ENCODE data around the gene CYTH1.

Gene CYTH1

GRCh38 chr17:78697554-78698343, 84.3 kb downstream of the CYTH1 start:
- TF ChIP-seq, protein P1, sequence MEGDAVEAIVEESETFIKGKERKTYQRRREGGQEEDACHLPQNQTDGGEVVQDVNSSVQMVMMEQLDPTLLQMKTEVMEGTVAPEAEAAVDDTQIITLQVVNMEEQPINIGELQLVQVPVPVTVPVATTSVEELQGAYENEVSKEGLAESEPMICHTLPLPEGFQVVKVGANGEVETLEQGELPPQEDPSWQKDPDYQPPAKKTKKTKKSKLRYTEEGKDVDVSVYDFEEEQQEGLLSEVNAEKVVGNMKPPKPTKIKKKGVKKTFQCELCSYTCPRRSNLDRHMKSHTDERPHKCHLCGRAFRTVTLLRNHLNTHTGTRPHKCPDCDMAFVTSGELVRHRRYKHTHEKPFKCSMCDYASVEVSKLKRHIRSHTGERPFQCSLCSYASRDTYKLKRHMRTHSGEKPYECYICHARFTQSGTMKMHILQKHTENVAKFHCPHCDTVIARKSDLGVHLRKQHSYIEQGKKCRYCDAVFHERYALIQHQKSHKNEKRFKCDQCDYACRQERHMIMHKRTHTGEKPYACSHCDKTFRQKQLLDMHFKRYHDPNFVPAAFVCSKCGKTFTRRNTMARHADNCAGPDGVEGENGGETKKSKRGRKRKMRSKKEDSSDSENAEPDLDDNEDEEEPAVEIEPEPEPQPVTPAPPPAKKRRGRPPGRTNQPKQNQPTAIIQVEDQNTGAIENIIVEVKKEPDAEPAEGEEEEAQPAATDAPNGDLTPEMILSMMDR (IDR thresholded peaks at IDR 0.05; ENCODE audit: low read depth, low read length): no peak
- no peak overlapping the region for H3K4me3 ChIP-seq (ENCODE audit: low read depth, low read length)

DNA sequence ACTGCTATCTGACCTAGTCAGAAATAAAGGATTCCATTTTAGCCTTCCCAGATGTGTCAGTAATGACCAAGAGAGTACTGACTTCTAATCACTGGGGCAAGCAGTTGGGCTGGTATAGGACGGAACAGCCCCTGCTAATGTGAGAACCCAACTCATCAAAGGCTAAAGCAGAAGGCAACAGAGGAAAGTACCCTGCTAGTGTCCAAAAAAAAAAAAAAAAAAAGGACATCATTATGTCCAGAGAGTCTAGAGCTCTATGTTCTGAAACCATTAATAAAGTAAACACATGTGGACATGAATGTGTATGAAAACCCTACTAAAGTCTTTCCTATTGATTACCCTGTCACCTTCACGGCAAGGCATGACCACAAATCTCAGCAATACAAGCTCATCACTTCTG, 85.0 kb downstream of the CYTH1 start:
- H3K4me3 ChIP-seq (ENCODE audit: low read depth, low read length): no peak overlapping the region
- TF ChIP-seq, protein P1 (IDR thresholded peaks at IDR 0.05; ENCODE audit: low read depth, low read length): no peak

DNA sequence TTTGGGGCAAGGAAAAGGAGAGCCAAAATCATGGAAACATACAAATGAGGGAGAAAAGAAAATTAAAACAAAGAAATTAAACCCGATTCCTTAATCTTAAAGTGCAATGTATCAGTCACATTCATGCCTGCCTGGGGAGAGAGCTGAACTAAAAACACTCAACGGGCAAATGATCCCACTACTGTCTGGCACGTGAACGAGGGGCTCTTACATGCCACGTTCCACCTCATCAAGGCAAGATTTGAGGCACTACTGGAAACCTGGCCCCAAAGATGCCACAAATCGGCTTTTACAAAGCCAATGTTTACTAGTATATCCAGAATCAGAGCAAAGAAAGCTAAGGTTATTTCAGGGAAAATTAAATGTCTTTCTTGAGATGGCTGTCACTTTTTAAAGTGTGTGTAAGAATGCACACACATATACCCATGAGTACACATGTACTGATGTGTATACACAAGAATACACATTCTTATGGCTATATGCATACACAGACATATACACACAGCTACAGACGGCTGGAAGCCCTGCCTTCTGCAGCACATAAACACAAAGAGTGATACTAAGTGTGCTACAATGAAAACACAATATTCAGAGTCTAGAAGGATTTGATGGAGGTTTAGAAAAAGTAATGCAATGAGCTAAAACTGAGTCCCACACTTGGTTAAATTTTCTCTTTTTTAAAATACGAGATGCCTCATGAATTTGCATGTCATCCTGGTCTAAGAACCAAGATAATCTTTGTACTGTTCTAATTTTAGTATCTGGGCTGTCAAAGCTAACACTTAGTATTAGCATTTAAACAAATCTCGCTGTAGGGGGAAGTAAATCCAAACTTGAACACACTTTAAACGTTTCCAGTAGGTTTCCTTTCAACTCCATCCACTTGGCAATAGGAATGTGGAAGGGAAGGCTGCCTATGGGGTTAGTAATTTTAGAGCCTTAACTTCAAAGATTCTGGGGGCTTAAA, 85.8 kb downstream of the CYTH1 start:
- TF ChIP-seq, protein P1 (IDR thresholded peaks at IDR 0.05; ENCODE audit: low read depth, low read length): no peak
- H3K4me3 ChIP-seq (ENCODE audit: low read depth, low read length): no peak overlapping the region

- no peak overlapping the region for H3K4me3 ChIP-seq (ENCODE audit: low read depth, low read length)
- TF ChIP-seq, protein P1 (IDR thresholded peaks at IDR 0.05; ENCODE audit: low read depth, low read length): no peak
Observed at GRCh38 chr17:78694805-78695531, 87.1 kb downstream of the CYTH1 start.

DNA sequence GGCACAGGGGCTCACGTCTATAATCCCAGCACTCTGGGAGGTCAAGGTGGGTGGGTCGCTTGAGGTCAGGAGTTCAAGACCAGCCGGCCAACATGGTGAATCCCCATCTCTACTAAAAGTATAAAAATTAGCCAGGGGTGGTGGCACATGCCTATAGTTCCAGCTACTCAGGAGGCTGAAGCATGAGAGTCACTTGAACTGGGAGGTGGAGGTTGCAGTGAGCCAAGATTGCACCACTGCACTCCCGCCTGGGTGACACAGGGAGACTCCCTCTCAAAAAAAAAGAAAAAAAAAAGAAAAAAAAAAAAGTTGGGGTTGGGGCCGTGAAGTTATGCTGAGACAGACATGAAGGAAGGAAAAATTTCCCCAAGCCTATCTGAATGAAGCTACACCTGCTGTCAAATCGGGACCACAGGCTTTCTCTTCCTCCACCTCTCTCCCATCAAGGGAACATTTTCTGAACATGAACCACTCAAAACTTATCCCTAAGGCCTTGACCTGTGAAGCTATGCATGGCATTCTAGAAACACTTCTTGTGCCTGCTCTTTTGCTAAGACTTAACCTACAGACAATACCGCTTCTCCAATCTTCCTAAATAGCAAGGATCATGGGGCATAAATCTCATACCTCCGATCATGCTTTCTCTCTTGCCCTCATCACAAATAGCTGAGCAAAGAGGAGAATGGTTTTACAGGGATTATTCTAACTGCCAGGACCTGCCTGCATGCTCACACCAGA, 88.6 kb downstream of the CYTH1 start:
- TF ChIP-seq, protein P1 (IDR thresholded peaks at IDR 0.05; ENCODE audit: low read depth, low read length): no peak
- no peak overlapping the region for H3K4me3 ChIP-seq (ENCODE audit: low read depth, low read length)

DNA sequence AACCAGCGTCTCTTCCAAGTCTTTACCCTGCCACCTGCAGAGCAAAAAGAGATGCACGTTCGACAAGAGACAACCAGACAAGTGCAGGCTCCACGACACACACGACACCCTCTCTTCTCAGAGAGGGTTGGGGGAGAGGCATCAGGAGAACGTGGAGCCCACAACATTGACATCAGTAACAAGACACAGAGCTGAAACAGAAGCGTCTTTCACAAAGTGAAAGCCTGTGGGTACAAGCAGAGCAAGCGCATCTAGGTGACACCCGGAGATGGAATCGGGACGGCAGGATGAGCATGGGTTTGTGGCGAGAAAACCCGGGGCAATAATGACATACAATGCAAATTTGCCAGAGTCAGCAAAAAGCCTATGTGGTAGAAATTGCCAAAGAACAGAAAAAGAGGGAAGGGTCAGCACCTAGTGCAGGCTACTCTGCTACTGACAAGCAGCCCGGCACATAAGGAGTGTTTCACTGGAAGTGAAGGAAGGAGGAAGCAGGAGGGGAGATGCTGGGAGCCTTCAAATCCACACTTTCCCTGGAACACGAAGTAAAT, 89.5 kb downstream of the CYTH1 start:
- TF ChIP-seq, protein P1 (IDR thresholded peaks at IDR 0.05; ENCODE audit: low read depth, low read length): no peak

More for the DNA sequence above, 89.5 kb downstream of the CYTH1 start:
- no peak overlapping the region for H3K4me3 ChIP-seq (ENCODE audit: low read depth, low read length)

Data from WI38 (cell line).